A549 treated with CORT108297 at 1 μM for 4 hours (cell line): Measurements from ENCODE around the gene RPL10A. TPM values are rescaled to one million over a fixed set of nuclear protein-coding genes. Genes with fewer than 3 reads are reported as not detected.

ENCODE experiments used
- total RNA-seq: library from RNA; stranded (reverse); fragments of 200-300 nt; extraction: Qiagen RNA extraction; gene quantifications from 5 replicates; pipeline ENCODE4 v1.2.3, GENCODE V29; 2022

RPL10A gene
- 1,328 to 1,548 TPM (median 1,505 TPM) in 5 replicates for total RNA-seq

DNA sequence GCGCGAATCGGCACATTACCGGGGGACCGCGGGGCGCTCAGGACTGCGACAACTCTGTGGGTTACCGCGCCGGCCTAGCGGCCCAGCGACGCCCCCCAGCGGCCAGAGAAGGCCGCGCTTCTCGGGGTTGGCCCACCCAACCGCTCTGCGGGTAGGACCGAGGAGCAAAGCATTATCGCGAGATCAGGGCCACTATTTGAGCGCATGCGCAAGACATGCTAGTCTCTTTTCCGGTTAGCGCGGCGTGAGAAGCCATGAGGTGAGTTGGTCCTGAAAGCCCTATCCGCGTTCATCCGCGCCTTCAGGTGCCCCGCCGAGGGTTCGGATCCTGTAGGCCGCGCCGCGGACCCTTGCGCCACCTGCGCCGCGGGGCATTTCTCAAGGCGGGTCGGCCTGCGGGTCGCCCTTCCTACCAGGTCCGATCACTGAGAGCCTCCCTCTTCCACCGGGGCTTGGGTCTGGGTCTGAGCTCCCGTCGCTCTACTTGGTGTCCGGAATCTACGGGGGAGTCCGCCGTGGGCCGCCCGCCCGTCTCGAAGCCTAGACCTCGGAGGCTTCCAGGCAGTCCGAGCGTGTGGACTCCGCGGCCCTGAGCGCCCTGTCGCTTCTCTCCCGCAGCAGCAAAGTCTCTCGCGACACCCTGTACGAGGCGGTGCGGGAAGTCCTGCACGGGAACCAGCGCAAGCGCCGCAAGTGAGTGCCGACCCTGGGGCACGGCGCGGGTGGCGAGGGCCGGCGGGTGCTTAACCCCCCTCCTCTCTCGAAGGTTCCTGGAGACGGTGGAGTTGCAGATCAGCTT lies at the start of gene RPL10A:
TSS of gene RPL10A (plus strand) at position 221 of the 799 bp plus-strand sequence. CDS start at position 255, 34 bp downstream.

DNA sequence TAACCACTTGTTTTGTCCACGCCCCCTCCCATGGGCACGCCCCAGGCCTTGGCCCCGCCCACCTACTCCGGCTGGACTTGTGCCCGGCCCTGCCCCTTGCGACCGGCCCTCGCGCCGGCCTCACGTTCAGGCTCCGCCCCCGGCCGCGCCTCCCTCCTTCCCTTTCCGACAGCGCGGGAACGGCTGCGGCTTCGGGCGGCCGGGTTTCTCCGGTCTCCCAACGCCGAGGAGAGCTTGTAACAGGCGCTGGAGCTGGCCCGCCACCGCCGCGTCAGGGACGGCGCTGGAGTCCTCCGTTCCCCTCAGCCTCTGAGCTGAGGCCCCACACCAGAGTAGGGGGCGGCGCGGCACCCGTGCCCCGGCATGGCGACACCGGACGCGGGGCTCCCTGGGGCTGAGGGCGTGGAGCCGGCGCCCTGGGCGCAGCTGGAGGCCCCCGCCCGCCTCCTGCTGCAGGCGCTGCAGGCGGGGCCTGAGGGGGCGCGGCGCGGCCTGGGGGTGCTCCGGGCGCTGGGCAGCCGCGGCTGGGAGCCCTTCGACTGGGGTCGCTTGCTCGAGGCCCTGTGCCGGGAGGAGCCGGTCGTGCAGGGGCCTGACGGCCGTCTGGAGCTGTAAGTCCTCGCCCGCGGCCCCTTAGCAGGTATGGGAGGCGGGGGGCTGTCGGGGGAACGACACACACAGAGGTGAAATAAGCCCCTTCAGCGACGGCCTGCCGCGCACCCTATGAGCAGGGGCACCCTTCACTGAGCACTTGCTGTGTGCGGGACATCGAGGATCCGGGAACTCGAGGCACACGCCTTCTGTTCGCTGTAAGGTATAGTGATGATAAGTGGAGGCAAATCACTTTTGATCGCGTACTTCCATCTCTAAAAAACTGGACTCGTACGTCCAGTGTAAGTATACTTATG lies 15.8 kb upstream of the RPL10A start, which contains the start of gene FANCE:
TSS of gene FANCE (plus strand) at position 156 of the 908 bp plus-strand sequence. CDS start at position 364, 208 bp downstream.

DNA sequence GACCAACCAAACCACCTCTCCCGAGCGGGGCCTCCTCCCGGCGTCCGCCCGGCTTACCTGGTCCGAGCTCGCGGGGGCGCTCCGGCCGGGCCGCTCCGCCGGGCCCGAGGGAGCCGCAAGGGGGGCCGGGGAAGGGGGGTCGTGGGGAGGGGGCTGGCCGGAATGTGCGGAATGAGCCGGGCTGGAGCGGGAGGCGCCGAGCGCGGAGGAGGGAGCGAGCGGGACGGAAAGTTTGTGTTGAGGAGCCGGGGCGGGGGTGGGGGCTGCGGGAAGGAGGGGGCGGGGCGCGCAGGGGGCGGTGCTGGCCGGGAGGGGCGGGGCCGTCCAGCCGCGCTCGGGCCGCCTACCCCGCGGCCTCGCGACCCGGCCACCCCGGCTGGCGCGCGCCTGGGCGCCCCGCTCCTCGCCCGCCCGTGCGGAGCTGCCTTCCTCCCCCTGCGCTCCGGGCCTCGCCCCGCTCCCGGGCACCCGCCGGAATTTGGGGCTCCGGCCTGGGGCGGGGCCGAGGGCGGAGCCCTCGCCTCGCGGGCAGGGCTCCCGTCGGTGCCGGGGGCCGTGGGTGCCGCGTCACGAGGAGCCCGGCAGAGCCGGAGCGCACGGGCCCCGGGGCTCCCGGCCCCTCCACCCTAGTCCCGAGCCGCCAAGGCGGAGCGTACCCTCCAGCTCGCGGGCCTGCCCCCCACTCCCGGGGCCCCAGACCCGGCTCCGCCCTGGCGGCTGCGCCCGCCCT lies 28.8 kb downstream of the RPL10A start, which contains the start of gene TEAD3:
TSS of gene TEAD3 (minus strand) at position 239 of the 730 bp plus-strand sequence.

DNA sequence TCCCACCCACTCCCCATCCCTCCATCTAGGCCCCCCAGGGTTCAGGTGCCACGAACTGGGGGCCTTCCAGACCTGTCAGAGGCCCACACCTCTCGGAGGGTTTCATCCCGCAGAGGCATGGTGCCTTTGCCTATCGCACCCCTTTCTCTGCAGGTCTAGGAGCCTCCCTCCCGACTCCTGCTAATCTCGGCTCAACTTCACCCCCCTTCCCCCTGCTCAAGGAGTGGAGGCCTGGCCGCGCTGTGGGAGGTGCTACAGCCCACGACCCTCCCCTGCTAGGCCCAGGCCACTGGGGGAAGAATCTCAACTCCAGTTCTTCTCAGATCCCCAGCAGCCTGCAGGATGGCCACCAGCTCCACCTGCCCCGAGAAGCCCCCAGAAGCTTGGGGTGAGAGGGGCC lies 44.5 kb downstream of the RPL10A start, which contains the start of gene TULP1:
TSS of gene TULP1 (minus strand) at position 157 of the 400 bp plus-strand sequence. CDS start at position 119, 38 bp downstream.

Other genes with a start within 250 kb of the RPL10A start
- 7.1 to 11.3 TPM (median 10.6 TPM) in 5 replicates for gene ZNF76, start 208.7 kb upstream of the RPL10A start, total RNA-seq
- gene DEF6, start 170.6 kb upstream of the RPL10A start, total RNA-seq: 0.03 to 0.07 TPM (median 0.06 TPM) in 3 of 5 replicates, not detected in the others
- gene PPARD, start 125.8 kb upstream of the RPL10A start, total RNA-seq: 4.8 to 6.9 TPM (median 6.3 TPM) in 5 replicates
- gene FANCE, start 16.1 kb upstream of the RPL10A start, total RNA-seq: 2.8 to 3.5 TPM (median 3.3 TPM) in 5 replicates
- 4.1 to 7.8 TPM (median 6.2 TPM) in 5 replicates for gene TEAD3, start 28.7 kb downstream of the RPL10A start, total RNA-seq
- not detected in 5 replicates for gene TULP1, start 44.5 kb downstream of the RPL10A start, total RNA-seq
- gene FKBP5, start 220.5 kb downstream of the RPL10A start, total RNA-seq: 25.1 to 39.2 TPM (median 34.4 TPM) in 5 replicates